GM18909 (cell line): ENCODE data around the gene AGRN.
"Not testable (repeated sequence)": the region's sequence is repeated elsewhere in the genome, so short reads cannot be mapped to it uniquely, and the experiment has no call there.

Experiments
- ATAC-seq: cut with Tn5 transposase; IDR thresholded peaks from one replicate; pipeline ENCODE4 v1.9.1; 2021; ENCODE audit warnings: mild to moderate bottlenecking; ENCODE audit not compliant: unreplicated experiment, poor library complexity

Gene AGRN

GRCh38 chr1:1087351-1088028 is 67.6 kb downstream of the AGRN start:
- no peak for ATAC-seq

- no peak for ATAC-seq
Measured at GRCh38 chr1:1088029-1088800, 68.3 kb downstream of the AGRN start.

GRCh38 chr1:1088801-1089680 is 69.1 kb downstream of the AGRN start:
- ATAC-seq, result no peak

GRCh38 chr1:1089731-1090423 is 70.0 kb downstream of the AGRN start:
- no peak for ATAC-seq

- ATAC-seq, result no peak
Measured at GRCh38 chr1:1090424-1091343, 70.8 kb downstream of the AGRN start.

GRCh38 chr1:1091344-1092148 is 71.6 kb downstream of the AGRN start:
- ATAC-seq, result no peak

GRCh38 chr1:1092149-1092855 is 72.4 kb downstream of the AGRN start:
- ATAC-seq, result no peak

- ATAC-seq, result no peak
Measured at GRCh38 chr1:1092894-1093609, 73.1 kb downstream of the AGRN start.

- ATAC-seq, result no peak
Measured at GRCh38 chr1:1093610-1093943, 73.7 kb downstream of the AGRN start.

- no peak for ATAC-seq
Measured at GRCh38 chr1:1094981-1095380, 75.1 kb downstream of the AGRN start.

- ATAC-seq, result not testable (repeated sequence)
Measured at GRCh38 chr1:1096136-1096535, 76.2 kb downstream of the AGRN start.

GRCh38 chr1:1098681-1099421 is 78.9 kb downstream of the AGRN start:
- ATAC-seq, result no peak

GRCh38 chr1:1099506-1100183 is 79.7 kb downstream of the AGRN start:
- ATAC-seq, result no peak

GRCh38 chr1:1100296-1100695 is 80.4 kb downstream of the AGRN start:
- ATAC-seq, result no peak

GRCh38 chr1:1101503-1101902 is 81.6 kb downstream of the AGRN start:
- ATAC-seq, result no peak

- ATAC-seq, result not testable (repeated sequence)
Measured at GRCh38 chr1:1104152-1104551, 84.2 kb downstream of the AGRN start.
